ENCODE measurements around the gene TUBB3.
"Not testable (repeated sequence)": the region's sequence is repeated elsewhere in the genome, so short reads cannot be mapped to it uniquely, and the experiment has no call there.

Gene TUBB3

GRCh38 chr16:89919535-89920406 is 3.4 kb upstream of the TUBB3 start:
- no peak for DNase-seq

GRCh38 chr16:89920723-89921122 is 2.4 kb upstream of the TUBB3 start:
- DNase-seq: no peak

GRCh38 chr16:89921131-89921701 is 1.9 kb upstream of the TUBB3 start:
- DNase-seq: no peak

GRCh38 chr16:89921702-89922476 is 1.3 kb upstream of the TUBB3 start:
- DNase-seq: no peak

GRCh38 chr16:89922477-89922883 is 662 bp upstream of the TUBB3 start:
- no peak for DNase-seq

GRCh38 chr16:89923640-89924296 is 626 bp downstream of the TUBB3 start:
- no peak for DNase-seq

GRCh38 chr16:89924297-89924924 is 1.3 kb downstream of the TUBB3 start:
- no peak for DNase-seq

- no peak for DNase-seq
These were observed 1.8 kb downstream of the TUBB3 start for GRCh38 chr16:89924925-89925307.

- no peak for DNase-seq
These were observed 2.5 kb downstream of the TUBB3 start for GRCh38 chr16:89925596-89926079.

GRCh38 chr16:89931305-89931896 is 8.3 kb downstream of the TUBB3 start:
- no peak for DNase-seq

GRCh38 chr16:89931964-89932363 is 8.8 kb downstream of the TUBB3 start:
- DNase-seq: no peak

GRCh38 chr16:89934019-89934418 is 10.9 kb downstream of the TUBB3 start:
- not testable (repeated sequence) for DNase-seq

GRCh38 chr16:89934611-89935553 is 11.7 kb downstream of the TUBB3 start:
- no peak for DNase-seq

- not testable (repeated sequence) for DNase-seq
These were observed 12.5 kb downstream of the TUBB3 start for GRCh38 chr16:89935620-89936019.

GRCh38 chr16:89936034-89936433 is 12.9 kb downstream of the TUBB3 start:
- no peak for DNase-seq

GRCh38 chr16:89936508-89936907 is 13.4 kb downstream of the TUBB3 start:
- no peak for DNase-seq

- DNase-seq: no peak
These were observed 13.8 kb downstream of the TUBB3 start for GRCh38 chr16:89936981-89937380.

- no peak for DNase-seq
These were observed 15.2 kb downstream of the TUBB3 start for GRCh38 chr16:89938175-89938885.

GRCh38 chr16:89944773-89945172 is 21.6 kb downstream of the TUBB3 start:
- no peak for DNase-seq

GRCh38 chr16:89945654-89946053 is 22.5 kb downstream of the TUBB3 start:
- no peak for DNase-seq
